Activated naive CD8-positive, alpha-beta T cell (primary cell): Measurements from ENCODE around the gene CDCP2.

Experiments used
- H3K27ac Mint-ChIP-seq: one replicate; pipeline ENCODE4 v1.8.0; 2021; ENCODE audit warnings: mixed read lengths
- H3K27me3 Mint-ChIP-seq: one replicate; pipeline ENCODE4 v1.8.0; 2021; ENCODE audit warnings: mixed read lengths
- H3K36me3 Mint-ChIP-seq: one replicate; pipeline ENCODE4 v1.8.0; 2021; ENCODE audit warnings: mixed read lengths
- H3K4me1 Mint-ChIP-seq: one replicate; pipeline ENCODE4 v1.8.0; 2021; ENCODE audit warnings: low read depth, mixed read lengths
- H3K4me3 Mint-ChIP-seq: one replicate; pipeline ENCODE4 v1.8.0; 2021; ENCODE audit warnings: mild to moderate bottlenecking, mixed read lengths
- H3K9me3 Mint-ChIP-seq: one replicate; pipeline ENCODE4 v1.8.0; 2021; ENCODE audit warnings: low read depth, mixed read lengths

CDCP2 gene

DNA sequence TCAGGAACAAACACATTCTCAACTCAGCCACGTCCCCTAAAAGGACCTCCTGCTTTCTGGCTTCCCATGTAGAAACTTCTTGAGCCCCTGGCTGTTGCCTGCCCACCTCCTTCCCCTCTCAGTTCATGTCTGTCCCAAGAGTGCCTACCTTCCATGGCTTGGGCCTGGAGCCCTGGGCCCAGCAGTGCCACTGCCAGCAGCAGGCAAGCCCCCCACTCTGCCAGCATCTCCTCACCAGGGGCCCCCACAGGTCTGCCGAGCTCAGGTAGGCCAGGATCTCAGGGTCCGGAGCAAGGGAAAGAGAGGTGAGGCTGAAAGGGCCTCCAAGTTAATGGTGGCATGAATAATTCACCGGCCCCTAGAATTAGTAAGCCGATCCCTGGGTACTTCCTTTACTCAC lies at the start of gene CDCP2:
Gene CDCP2 (minus strand): TSS at position 305 of the 400 bp plus-strand sequence. CDS start 78 bp downstream, at position 227.
- no peaks in the 10 kb centered on the region for H3K36me3 Mint-ChIP-seq
- H3K27ac Mint-ChIP-seq, result no peak within 1 kb of the TSS
- no peaks in the 10 kb centered on the region for H3K4me1 Mint-ChIP-seq
- no peak within 1 kb of the TSS for H3K4me3 Mint-ChIP-seq
- no peaks in the 10 kb centered on the region for H3K27me3 Mint-ChIP-seq
- H3K9me3 Mint-ChIP-seq, result no peaks in the 10 kb centered on the region

DNA sequence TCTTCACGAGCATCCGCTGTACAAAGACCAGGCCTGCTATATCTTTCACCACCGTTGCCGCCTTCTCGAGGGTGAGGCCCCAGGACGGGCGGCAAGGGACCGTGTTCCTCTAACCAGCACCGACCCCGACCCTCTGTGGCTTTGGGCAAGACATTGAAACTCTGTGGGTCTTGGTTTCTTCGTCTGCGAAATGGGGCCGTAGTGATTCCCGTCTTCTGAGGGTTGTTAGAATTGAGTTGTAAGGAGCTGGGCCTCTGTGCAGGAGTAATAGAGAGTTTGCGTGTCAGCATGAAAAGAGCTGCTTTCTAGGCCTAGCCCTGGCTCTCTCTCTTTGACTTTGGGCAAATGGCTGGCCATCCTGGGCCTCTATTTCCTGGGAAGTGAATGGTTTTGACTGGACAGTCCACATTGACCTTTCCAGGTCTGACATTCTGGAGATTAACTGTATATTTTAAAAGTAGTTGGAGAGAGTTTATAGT lies 47.8 kb upstream of the CDCP2 start:
- no peaks in the 10 kb centered on the region for H3K9me3 Mint-ChIP-seq
- H3K4me1 Mint-ChIP-seq, result peaks cover 32% of the 10 kb centered on the region
- peaks cover 5% of the 10 kb centered on the region for H3K36me3 Mint-ChIP-seq
- peak overlapping the region; percentile 77 for H3K27ac Mint-ChIP-seq
- H3K27me3 Mint-ChIP-seq, result no peaks in the 10 kb centered on the region
- peak overlapping the region; percentile 95 for H3K4me3 Mint-ChIP-seq

DNA sequence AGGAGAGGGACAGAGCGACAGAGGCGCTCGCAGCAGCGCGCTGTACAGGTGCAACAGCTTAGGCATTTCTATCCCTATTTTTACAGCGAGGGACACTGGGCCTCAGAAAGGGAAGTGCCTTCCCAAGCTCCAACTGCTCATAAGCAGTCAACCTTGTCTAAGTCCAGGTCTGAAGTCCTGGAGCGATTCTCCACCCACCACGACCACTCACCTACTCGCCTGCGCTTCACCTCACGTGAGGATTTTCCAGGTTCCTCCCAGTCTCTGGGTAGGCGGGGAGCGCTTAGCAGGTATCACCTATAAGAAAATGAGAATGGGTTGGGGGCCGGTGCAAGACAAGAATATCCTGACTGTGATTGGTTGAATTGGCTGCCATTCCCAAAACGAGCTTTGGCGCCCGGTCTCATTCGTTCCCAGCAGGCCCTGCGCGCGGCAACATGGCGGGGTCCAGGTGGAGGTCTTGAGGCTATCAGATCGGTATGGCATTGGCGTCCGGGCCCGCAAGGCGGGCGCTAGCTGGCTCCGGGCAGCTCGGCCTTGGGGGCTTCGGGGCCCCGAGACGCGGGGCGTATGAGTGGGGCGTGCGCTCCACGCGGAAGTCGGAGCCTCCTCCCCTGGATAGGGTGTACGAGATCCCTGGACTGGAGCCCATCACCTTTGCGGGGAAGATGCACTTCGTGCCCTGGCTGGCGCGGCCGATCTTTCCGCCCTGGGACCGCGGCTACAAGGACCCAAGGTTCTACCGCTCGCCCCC lies 47.1 kb upstream of the CDCP2 start, which contains the start of the genes CYB5RL and MRPL37:
Gene CYB5RL (minus strand): TSS at position 266 of the 754 bp plus-strand sequence. CDS start 4,414 bp downstream, outside the sequence.
Gene MRPL37 (plus strand): TSS at position 403 of the 754 bp plus-strand sequence. CDS start 77 bp downstream, at position 480.
- Mint-ChIP-seq H3K36me3 (no peaks in the 10 kb centered on the region), H3K27me3 (no peaks in the 10 kb centered on the region), H3K9me3 (no peaks in the 10 kb centered on the region), H3K4me3 (peak within 1 kb of the TSS; percentile 95), H3K4me1 (peaks cover 30% of the 10 kb centered on the region), H3K27ac (peak within 1 kb of the TSS; percentile 77)

DNA sequence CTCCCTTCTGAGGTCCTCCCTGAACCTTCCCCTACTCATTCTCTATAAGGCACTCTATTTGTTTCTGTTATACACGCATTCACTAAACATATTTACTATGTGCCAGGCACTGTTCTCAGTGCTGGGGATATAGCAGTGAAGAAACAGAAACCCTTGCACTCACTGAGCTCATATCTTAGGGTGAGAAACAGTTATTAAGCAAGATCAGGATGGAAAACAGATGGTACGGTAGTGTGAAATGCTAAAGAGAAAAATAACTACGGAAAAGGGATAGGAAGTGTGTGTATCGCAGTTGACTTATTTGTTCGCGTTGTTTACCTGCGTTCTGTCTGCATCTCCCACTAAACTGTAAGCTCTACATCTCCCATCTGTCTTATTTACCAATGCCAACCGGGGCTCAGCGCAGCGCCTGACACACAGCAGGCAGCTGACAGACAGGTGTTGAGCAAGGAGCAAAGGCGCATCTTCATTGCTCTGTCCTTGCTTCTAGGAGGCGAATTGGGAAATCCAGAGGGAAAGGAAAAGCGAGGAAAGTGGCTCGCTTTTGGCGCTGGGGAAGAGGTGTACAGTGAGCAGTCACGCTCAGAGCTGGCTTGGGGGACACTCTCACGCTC lies 46.5 kb upstream of the CDCP2 start:
- Mint-ChIP-seq H3K9me3 (no peaks in the 10 kb centered on the region), H3K27ac (peak overlapping the region; percentile 77), H3K27me3 (no peaks in the 10 kb centered on the region), H3K36me3 (peaks cover 2% of the 10 kb centered on the region), H3K4me1 (peaks cover 28% of the 10 kb centered on the region), H3K4me3 (peak overlapping the region; percentile 95)

DNA sequence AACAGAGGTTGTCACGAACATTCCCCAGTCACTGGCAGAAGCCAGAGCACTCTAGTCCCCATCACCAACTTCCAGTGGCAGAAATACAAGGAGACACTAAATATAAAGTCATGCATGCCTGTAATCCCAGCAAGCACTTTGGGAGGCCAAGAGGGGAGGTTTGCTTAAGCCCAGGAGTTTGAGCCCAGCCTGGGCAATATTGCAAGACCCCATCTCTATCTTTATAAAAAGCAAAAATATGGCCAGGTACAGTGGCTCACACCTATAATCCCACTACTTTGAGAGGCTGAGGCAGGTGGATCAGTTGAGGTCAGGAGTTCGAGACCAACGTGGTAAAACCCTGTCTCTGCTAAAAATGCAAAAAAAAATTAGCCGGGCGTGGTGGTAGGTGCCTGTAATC lies 40.7 kb upstream of the CDCP2 start:
- Mint-ChIP-seq H3K9me3 (no peaks in the 10 kb centered on the region), H3K4me3 (no peak overlapping the region), H3K36me3 (peaks cover 10% of the 10 kb centered on the region), H3K27me3 (no peaks in the 10 kb centered on the region), H3K4me1 (no peaks in the 10 kb centered on the region), H3K27ac (no peak overlapping the region)

DNA sequence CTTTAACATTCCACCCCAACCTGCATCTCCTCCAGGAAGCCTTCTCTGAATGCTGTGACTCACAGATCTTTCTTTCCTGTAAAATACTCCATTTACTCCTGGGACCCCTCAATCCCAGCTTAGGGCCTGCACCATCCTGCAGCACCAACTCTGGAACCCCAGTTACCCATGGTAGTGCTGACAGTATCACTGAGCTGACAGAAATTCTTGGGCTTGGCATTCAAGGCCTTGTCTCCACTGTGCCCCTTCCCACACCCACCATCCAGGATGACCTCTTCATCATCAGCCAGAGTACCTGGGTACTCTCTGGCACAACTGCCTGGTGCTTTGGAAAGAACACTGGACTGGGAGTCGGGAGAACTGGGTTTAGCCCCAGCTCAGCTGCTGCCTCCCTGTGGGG lies 38.7 kb upstream of the CDCP2 start:
- no peak overlapping the region for H3K27ac Mint-ChIP-seq
- no peaks in the 10 kb centered on the region for H3K4me1 Mint-ChIP-seq
- H3K36me3 Mint-ChIP-seq, result peaks cover 24% of the 10 kb centered on the region
- no peaks in the 10 kb centered on the region for H3K9me3 Mint-ChIP-seq
- H3K4me3 Mint-ChIP-seq, result no peak overlapping the region
- H3K27me3 Mint-ChIP-seq, result no peaks in the 10 kb centered on the region

DNA sequence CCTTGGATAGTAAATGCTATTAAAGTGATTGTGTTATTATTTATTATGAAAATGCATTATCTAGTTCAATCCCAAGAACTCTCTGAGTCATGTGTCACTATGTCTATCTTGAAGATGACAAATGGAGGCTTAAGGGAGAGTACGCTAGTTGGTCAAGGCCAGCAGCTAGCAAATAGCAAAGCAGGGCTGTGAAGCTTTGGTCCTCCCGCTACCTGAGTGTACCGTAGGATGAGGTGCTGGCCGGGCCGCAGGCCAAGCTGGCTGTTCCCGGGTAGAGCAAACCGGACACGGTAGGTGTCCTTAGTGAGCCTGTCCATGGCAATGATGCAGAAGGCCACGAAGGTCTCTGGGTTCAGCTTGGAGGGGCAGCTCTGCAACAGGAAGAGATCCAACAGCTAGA lies 37.7 kb upstream of the CDCP2 start:
- Mint-ChIP-seq H3K4me1 (no peaks in the 10 kb centered on the region), H3K36me3 (peaks cover 29% of the 10 kb centered on the region), H3K27me3 (no peaks in the 10 kb centered on the region), H3K9me3 (no peaks in the 10 kb centered on the region), H3K4me3 (no peak overlapping the region), H3K27ac (no peak overlapping the region)

DNA sequence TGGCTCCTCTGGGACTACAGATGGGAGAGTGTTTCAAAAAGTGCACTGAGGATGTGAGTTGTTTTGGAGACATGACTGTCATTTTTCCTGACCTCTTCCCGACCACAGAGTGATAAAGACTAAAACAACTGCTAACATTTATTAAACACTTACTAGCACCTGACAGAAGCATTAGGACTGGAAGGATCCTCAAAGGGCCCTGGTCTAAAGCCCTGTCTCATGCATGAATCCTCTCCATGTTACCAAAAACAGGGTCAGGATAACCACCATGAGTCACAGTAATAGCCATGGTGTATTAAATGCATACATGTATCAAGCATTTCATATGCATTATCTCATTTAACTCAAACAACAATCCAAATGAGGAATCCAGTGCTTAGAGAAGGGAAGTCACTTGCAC lies 35.5 kb upstream of the CDCP2 start:
- H3K4me1 Mint-ChIP-seq, result no peaks in the 10 kb centered on the region
- H3K9me3 Mint-ChIP-seq, result no peaks in the 10 kb centered on the region
- H3K36me3 Mint-ChIP-seq, result peaks cover 32% of the 10 kb centered on the region
- H3K27me3 Mint-ChIP-seq, result no peaks in the 10 kb centered on the region
- no peak overlapping the region for H3K4me3 Mint-ChIP-seq
- H3K27ac Mint-ChIP-seq, result no peak overlapping the region

DNA sequence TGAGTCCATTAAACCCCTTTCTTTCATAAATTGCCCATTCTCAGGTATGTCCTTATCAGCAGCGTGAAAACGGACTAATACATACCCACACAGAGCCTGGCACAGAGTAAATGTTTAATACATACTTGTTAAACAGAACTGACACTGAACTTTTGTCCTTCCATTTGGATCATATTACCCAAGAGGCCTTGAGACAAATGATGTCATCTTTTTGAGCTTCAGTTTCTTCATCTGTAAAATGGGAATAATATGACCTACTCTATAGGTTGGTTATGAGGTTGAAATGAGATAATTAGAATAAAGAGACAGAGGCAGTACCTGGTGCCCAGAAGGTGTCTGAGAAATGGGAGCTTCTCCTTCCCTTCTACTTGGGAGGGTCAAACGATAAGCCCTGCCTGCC lies 33.3 kb upstream of the CDCP2 start:
- Mint-ChIP-seq H3K27me3 (no peaks in the 10 kb centered on the region), H3K4me1 (no peaks in the 10 kb centered on the region), H3K4me3 (no peak overlapping the region), H3K9me3 (no peaks in the 10 kb centered on the region), H3K27ac (no peak overlapping the region), H3K36me3 (peaks cover 25% of the 10 kb centered on the region)

DNA sequence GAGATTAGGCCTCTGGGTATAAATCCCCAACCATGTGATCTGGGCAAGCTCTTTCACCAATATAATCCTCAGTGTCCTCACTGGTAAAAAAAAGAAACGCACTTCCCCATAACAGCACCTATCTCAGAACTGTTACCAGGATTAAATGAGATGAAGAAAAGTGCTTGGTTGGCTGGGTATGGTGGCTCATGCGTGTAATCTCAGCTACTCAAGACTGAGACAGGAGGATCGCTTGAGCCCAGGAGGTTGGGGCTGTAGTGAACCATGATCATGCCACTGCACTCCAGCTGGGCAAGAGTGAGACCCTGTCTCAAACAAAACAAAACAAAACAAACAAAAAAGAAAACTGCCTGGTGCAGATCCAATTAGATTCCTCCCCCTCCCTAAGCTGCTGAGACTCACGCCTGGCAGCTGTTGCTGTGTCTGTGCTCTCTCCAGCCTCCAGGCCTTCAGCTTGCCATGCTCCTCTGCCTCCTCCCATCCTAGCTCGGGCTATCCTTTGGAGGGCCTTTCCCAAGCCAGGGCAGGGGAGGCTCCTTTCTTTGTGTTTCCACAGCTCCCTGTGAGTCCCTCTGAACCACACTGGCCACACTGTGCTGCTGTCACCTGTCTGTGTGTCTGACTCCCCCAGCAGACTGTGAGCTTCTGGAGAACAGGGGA lies 28.0 kb upstream of the CDCP2 start:
- H3K27ac Mint-ChIP-seq, result no peak overlapping the region
- H3K4me1 Mint-ChIP-seq, result no peaks in the 10 kb centered on the region
- no peaks in the 10 kb centered on the region for H3K9me3 Mint-ChIP-seq
- H3K27me3 Mint-ChIP-seq, result no peaks in the 10 kb centered on the region
- H3K36me3 Mint-ChIP-seq, result peaks cover 8% of the 10 kb centered on the region
- H3K4me3 Mint-ChIP-seq, result no peak overlapping the region

DNA sequence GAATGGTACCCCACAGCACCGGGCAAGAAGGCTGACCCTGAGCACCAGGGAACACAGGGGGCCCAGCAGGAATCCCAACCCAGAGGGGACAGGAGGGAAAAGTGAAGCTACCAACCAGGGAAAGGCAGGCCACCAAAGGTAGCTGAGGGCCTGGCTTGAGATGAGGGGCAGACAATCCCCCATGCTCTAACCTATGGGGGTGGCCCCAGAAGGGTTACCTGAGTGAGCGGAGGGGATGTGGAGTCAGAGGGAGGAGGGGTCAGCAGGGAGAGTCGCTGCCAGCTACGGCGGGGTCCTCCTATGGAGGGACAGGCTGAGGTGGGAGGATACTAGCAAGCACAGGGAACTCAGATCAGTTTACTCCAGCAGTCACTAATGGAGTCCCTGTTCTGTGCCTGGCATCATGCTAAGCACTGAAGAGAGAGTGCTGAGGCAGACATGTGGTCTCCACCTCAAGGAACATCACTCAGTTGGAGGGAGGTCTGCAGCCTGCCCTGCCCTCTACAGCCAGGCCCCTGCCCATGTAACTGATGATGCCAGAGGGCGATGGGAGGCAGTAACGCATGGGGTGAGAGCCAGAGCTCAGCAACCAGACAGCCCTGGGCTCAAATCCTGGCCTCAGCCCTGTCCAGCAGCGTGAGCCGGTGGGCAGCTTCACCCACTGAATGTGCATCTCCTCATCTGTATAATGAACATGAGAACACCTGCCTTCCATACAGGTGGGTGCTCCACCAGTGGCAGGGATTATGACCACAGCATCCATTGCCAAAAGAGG lies 25.7 kb upstream of the CDCP2 start:
- no peaks in the 10 kb centered on the region for H3K27me3 Mint-ChIP-seq
- no peaks in the 10 kb centered on the region for H3K4me1 Mint-ChIP-seq
- no peaks in the 10 kb centered on the region for H3K9me3 Mint-ChIP-seq
- no peak overlapping the region for H3K27ac Mint-ChIP-seq
- H3K4me3 Mint-ChIP-seq, result no peak overlapping the region
- H3K36me3 Mint-ChIP-seq, result no peaks in the 10 kb centered on the region

DNA sequence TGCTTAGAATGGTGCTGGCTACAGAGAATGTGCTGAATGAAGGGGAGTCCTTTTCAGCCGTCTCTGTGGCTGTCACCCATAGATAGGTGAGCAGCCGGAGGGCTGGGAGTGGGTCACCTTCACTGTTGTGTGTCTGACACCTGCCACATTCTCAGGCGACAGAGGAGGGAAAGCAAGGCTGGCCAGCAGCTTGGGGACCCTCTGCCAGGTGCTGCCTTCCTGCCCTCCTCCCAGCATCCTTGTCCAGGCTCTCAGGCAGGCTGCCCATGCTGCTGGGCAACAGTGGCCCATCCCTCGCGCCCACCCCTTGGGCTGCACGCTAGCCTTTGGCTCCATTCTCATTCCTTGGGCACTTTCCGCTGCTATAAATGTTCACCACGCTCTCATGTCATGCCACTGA lies 24.9 kb upstream of the CDCP2 start:
- no peak overlapping the region for H3K27ac Mint-ChIP-seq

DNA sequence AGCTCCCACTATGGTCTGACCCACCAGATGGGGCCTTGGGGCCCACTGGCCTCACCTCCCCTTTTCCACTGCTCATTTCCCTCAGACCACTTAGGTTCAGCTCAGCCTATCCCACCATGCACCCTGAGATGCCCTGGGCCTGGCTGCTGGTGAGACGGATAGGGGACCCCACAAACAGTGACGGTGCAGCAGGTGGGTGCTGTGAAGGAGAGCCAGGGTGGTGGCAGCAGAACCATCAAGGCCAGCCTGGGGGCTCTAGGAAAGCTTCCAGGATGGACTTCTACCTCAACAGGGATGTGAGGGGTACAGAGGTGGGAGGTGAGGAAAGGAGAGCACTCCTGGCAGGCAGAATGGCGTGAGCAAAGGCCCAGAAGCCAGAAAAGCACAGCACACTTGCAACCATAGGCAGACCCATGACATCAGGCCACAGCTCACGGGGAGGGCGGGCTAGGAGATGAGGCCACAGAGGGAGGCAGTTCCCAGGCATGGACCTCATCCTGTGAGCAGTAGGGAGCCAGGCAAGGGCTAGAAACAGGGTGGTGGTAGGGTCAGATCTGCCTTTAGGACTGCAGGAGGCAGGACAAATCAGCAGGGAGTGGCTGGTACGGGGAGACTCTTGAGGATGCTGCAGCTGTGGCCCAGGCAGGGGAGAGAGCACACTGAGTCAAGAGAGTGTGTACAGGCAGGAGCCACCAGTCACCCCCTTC lies 24.0 kb upstream of the CDCP2 start:
- Mint-ChIP-seq H3K27me3 (no peaks in the 10 kb centered on the region), H3K4me3 (no peak overlapping the region), H3K36me3 (no peaks in the 10 kb centered on the region), H3K9me3 (no peaks in the 10 kb centered on the region), H3K27ac (no peak overlapping the region), H3K4me1 (no peaks in the 10 kb centered on the region)

More for the DNA sequence above, 24.9 kb upstream of the CDCP2 start:
- Mint-ChIP-seq H3K27me3 (no peaks in the 10 kb centered on the region), H3K4me3 (no peak overlapping the region), H3K4me1 (no peaks in the 10 kb centered on the region), H3K9me3 (no peaks in the 10 kb centered on the region), H3K36me3 (no peaks in the 10 kb centered on the region)

DNA sequence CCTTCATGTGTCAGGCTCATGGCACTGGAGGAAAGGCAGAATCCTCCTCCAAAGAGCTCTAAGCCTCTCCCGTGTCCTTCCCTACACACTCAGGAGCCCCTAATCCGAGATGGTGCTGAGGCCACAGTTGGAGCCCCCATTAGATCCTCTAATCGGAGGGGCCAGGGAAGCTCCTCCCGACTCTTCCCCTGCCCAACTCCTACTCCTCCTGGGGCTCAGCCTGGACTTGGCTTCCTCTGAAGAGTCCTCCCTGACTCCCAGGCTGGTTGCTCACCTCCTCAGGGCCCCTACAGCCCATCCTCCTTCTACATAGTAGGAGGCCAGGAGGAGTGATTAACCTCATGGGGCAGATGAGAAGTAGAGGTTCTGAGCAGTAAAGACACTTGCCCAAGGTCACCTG lies 21.3 kb upstream of the CDCP2 start:
- Mint-ChIP-seq H3K36me3 (no peaks in the 10 kb centered on the region), H3K27me3 (no peaks in the 10 kb centered on the region), H3K27ac (no peak overlapping the region), H3K4me3 (no peak overlapping the region), H3K4me1 (peaks cover 9% of the 10 kb centered on the region), H3K9me3 (no peaks in the 10 kb centered on the region)
